EL (cell line): Measurements from ENCODE around the gene BRD2.
A peak's percentile ranks its signal among the peaks of the same experiment; 100 is the strongest.
"Not testable (repeated sequence)": the region's sequence is repeated elsewhere in the genome, so short reads cannot be mapped to it uniquely, and the experiment has no call there.

ENCODE experiments used
- DNase-seq: peaks from one replicate; pipeline ENCODE4 v3.0.0-alpha.2; 2016

The BRD2 gene

DNA sequence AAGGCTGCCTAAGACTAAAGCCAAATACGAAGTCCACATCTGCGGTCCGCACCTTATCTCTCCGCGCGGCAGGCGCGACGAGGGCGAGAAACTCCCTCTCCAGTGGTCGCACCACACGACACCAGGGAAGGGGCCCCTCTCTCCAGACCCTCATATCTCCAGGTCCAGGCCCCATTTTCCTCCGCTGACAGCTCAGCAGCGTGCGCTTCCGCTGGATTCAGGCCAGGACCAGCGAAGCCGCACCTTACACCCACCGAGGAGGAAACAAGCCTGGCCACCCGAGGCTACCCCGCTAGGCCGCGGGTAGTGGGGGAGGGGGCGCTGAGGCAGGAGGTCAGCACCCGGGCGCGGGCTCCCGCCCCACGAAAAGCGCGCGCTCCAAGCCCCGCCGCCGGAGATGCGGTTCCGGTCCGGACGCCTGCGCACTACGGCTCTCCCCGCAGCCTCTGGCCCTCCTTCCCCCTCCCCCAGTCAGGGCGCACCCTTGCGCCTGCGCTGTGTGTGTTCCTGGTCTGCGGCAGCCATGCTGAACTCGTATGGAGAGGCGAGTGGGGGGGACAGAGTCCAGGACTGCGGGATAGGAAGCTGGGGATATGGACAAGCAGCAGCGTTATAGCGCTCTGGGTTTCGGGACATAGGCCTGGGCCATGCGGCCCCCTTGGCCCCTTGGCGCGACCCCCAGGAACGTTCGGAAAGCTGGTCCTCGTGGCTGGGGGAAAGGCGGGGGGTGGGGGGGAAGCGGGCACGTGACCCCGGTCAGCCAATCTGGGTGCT, at the start of gene BRD2:
BRD2 (plus strand) TSS at position 502 of the 774 bp plus-strand sequence. CDS start 4,305 bp downstream, outside the sequence.
- DNase-seq: peak; percentile 98

GRCh38 chr6:32920715-32921114, 47.7 kb upstream of the BRD2 start:
- DNase-seq: no peak

GRCh38 chr6:32922083-32922482, 46.3 kb upstream of the BRD2 start:
- DNase-seq: no peak

GRCh38 chr6:32931211-32931610, 37.2 kb upstream of the BRD2 start:
- no peak for DNase-seq

DNA sequence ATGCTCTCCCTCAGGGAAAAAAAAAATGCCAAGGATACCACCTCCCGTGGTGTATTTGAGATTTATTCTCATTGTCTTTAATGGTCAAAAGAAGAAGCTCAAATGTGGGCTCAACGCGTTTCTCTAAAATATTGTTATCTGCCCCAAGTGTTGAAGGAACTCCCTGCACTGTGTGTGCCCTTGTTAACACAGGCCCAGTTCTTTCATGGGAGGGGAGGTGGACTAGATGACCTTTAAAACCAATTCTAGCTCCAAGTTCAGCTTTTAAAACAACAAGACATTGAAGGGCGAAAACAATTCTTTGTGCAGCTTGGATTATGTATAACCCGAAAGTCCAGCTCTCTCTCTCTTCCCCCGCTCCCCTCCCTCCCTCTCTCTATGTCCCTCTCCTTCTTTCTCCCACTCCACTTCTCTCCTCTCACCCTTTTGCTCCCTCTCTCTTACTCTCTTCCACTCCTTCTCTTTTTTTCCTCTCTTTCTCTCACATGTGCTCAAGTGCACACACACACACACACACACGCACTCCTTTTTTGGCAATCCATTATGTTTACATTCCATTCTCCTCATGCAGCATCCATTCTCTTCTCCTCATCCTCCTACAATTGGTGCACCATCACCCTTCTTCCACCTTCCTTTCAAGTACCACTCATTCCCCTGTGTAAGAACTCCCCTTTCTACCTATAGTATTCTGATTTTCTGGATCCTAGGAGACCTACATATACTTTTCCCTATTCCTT, 36.1 kb upstream of the BRD2 start:
- DNase-seq: peak; percentile 38

DNA sequence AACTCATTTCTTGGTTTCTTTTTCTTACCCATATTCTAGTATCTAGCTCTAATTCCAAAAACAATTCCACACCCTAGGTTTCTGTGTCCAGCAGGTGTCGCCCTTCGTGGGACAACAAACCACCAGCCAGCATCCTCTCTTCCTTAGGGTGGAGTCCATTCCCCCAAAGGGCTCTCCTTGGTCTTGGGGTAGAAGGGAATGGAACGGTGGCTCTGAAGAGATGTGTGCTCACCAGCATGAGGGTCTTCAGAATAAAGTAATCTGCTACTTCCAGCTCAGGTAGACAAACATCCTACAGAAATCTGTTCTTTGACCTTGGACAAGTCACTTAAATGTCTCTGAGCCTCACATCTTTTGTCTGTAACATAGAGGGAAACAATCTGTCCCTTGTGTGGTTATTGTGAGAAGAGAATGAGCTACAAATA, 34.7 kb upstream of the BRD2 start:
- DNase-seq: peak; percentile 73

DNA sequence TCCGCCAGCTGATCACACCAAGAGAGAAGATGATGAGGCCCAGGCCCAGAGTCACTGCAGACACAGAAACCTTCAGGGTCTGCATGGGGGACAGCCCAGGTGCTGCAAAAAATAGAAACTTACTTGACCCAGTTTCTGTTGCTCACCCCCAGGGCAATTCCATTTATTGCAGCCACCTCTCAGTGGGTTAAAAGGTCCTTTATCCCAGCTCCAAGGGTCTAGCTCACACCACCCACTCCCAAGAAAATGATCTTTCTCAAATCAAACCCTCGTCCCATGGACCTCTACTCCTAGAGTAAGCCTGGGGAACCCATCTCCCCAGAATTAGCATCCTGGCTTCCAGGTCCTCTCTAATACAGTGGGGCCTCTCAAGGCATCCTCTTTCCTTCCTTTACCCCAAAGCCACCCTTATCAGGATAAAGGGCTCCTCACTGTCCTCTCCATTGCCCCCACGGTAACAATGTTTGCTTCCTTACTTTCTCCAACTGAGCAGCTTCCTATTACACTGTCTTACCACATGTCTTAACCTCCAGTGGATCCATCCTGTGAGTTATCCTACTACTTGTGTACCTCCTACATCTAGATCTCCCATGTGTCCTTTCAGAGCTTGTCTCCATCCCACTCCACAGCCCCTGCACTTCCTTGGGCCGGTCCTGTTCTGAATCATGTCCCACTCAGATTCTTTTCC, 32.7 kb upstream of the BRD2 start:
- no peak for DNase-seq

DNA sequence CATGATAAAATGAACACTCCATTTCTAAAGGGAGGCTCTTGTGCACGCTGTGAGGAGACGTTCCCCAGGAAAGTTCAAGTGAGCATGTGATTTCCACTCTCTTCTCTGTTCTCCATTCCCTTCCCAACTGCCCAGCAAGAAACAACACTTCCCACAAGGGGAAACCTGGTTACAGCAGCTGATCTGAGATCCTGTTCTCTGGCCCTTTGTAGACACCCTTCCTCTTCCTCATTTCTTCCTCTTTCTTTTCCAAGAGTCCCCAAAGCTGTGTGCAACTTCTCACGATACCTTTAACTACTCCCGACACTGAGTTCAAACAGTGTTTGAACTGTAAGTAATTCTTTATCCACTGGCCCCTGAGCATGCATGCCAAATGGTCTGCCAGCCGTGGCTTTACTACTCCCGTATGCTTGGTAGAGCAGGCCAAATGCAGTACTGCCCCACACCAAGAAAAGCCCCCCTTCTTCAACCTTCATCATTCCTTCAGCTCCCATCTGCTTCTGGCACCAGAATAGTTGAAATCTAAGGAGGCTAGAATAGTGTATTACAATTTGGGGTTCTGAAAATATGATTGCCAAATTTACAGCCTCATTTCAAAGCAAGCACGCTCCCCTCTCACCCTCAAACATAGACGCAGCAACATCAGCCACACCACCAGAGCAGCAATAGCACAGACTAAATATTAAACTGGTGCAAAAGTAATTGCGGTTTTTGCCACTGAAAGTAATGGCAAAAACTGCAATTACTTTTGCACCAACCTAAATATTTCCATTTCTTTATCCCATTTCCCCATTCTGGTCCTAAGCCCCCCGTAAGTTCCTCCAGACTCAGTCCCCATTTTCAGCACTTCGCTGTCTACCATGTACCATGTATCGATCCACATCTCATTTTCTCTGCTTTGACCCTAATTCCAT, 31.9 kb upstream of the BRD2 start:
- DNase-seq: no peak

GRCh38 chr6:32937230-32937633, 31.2 kb upstream of the BRD2 start:
- no peak for DNase-seq

DNA sequence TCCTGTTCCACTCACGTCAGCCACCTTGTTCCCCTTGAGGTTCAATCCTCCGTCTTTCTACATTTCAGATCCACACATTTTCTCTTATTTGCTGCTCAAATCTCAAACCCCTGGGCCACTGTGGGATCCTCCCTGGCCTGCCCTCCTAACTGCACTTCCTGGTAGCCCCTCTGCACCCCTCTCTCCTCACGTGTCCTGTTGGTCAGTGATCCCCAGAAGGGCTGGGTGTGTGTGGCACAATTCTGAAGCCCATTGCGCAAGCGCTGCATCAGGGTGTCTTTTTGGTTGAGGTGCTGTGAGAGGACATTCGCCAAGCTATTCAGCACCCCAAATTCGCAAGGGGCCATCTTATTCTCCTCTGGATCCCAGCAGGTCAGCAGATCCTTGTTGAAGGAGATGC, 29.9 kb upstream of the BRD2 start:
- DNase-seq: no peak

DNA sequence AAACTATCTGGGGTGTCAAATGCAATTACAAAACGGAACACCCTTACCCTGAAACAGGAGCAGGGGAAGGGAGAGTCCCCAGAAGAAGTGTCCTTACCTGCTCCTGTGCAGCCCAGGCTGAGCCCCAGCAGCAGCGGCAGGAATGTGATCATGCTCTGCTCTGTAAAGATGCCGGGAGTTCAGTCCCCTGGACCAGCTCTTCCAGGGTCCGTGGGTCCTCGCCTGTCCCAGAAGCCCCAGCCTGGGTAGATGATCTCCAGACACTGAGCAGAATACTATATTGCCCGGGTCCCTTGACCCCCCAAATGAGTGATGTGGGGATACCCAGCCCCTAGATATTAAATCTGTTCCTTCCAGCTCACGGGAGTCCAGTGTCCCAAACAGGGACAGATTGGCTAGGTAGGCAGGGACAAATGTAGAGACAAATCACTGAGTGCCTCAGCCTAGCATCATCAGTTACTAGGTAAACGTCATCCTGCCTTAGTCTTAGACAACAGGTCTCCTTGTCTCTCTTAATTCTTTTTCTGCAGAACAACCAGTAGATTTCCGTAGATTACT, 27.7 kb upstream of the BRD2 start, which contains the start of gene HLA-DMB:
HLA-DMB (minus strand) TSS at position 373 of the 558 bp plus-strand sequence; CDS start at position 152, 221 bp downstream.
- peak; percentile 68 for DNase-seq

DNA sequence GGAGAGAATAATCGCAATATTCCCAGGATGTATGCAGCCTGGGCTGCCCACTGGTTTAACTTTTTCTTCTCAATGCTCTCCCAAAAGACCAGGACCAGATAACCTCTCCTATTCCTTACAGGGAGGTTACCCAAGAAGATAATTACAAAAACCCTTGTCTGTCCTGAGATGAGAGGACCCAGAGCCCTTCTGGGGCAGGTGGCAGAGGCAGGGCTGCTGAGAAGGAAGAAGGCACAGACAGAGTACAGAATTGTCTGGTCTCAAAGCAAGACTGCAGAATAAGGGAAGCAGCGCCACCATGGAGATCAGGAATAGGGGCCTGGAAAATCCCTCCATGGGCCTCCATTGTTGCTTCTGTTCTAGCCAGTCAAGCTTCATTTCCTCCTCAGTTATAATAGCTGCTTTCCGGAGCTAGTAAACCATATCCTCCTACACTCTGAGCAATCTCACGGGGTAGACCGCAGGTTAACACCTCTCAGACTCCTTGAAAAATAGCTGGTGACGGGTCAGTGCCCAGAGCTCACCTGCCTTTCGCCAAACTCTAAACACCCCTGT, 27.1 kb upstream of the BRD2 start:
- no peak for DNase-seq

DNA sequence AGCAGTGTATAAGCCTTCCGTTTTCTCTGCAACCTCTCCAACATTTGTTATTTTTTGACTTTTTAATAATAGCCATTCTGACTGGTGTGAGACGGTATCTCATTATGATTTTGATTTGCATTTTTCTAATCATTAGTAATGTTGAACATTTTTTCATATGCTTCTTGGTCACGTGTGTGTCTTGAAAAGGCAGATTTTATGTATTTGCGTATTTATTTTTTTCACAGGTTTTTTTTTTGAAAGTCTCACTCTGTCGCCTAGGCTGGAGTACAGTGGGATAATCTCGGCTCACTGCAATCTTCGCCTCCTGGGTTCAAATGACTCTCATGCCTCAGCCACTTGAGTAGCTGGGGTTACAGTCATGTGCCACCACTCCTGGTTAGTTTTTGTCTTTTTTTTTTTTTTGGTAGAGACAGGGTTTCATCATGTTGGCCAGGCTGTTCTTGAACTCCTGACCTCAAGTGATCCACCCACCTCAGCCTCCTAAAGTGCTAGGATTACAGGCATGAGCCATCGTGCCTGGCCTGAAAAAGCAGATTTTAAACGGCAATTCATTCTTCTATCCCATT, 25.8 kb upstream of the BRD2 start:
- DNase-seq: not testable (repeated sequence)

GRCh38 chr6:32943864-32944649, 24.3 kb upstream of the BRD2 start:
- no peak for DNase-seq

DNA sequence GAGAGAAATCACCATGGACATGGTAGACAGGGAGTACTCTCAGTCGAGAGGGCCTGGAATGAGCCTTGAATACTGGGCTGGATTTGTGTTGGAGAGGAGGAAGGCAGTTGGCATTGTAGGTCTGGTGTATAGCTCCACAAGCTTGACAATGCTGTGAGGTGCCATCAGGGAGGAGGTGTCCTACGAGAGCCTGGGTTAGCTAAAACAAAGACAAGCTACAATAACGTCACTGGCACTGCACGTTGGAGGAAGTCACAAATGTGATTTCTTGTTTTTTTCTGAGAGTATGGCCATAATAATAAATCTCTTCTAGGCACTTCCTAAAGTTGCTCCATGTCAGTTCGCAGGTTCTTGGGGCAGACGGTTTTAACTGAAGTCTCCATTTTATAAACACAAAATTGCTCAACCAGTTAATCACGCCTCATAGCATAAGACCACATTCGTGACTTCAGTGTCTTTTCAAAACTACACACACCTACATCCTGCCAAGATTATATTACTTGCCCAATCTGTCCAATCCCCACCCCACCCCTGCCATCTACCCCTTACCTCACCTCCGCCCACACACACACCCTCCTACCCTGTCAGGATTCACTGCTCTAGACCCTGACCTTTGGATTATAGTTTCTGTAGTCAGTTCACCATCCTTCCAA, 23.2 kb upstream of the BRD2 start:
- no peak for DNase-seq

GRCh38 chr6:32945953-32946352, 22.4 kb upstream of the BRD2 start:
- DNase-seq: no peak

DNA sequence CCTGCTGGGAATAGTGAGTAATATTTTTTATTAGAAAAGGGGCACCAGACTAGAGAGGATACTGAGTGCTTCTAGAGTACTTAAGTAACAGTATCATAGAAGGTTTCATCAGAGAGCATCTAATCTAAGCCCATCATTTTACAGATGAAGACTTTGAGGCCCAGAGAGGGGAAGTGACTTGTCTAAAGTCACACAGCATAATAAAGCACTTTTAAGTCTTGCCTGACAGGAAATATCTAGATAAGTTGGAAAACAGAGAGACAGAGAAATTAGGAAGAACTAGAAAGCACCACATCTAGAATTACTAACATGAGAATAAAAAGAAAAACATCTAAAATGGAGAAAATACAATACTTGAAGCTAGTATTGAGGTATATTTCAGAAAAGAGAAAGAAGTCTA, 21.5 kb upstream of the BRD2 start:
- no peak for DNase-seq

DNA sequence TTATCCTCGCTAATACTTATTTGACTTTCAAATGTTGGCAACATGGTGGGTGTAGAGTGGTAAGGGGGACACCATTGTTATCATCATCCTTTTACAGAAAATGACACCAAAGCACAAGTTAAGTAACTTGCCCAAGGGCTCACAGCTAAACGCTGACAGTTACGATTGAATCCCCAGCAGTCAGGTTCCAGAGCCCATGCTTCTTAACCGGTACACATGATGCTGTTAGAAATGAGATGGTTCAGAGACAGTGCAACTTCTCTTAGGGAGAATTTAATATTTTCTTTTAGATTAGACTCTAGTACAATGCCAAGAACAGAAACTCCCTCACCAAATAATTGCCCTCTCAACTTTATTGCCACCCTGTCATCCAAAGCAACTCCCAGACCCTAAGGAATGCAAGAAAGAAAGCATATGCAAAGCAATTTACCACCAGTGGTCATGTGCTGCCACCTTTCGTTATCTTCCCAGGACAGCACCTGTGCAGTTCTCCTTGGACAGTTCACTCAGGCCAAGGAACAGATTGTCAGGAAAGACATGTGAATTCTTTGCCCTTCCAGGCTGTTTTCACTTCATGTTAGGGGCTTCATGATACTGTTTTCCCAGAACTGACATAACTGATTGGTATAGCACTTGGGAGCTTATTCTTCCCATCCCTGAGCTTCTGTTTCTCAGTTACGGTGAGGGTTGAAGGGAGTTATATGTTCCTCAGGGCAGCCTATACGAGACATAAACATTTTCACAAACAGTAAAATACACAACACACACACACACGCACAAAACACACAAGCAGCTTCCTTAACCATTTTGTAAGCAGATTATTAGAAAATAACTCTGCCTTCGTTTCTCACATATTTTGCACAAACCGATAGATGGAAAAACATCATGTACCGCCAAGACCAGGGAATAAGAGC, 20.6 kb upstream of the BRD2 start:
- peak; percentile 55 for DNase-seq

DNA sequence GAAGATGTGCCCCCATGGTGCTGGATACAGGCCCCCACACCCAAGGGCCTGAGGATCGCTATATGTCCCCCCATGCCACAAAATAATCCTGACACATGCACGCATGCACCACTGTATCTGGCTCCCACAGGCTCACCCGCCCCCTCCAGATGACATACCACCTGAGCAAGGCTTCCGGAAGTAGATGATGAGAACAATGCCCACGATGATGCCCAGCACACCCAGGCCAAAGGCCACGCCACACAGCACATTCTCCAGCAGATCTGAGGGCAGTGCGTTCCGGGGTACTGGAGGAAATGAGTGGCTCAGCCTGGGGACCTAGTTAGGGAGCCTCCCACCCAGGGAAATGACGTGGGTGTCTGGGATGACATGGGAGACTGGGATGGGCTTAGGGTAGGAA, 19.3 kb upstream of the BRD2 start:
- no peak for DNase-seq
